ENCODE measurements around the gene TCP11L2. TPM values are rescaled to one million over a fixed set of nuclear protein-coding genes. Genes with fewer than 3 reads are reported as not detected.

TCP11L2 gene
- total RNA-seq, 1 experiment from 2014 or later = 6.1 TPM

DNA sequence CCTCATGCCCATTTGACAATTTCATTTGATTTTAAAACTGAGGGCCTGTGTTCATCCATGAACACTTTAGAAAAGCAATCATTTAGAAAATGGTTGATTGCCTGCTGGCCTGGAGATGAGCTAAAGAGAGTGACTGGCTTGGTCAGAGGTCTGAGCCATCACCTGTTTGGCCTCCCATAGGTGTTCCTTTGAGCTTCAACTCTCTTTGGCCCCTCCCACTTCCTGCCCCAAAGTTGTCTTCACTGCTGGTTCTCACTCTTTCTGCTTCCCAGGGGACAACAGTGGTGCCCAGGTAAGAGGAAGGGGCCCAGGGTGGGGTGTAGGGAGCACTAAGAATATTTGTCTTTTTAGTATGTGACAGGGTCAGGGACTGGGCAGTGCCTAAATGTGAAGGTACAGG is 4.9 kb upstream of the TCP11L2 start:
- H3K27ac ChIP-seq (ENCODE audit: insufficient read length, low read depth, low read length) = no peak overlapping the region
- no peak overlapping the region for H3T11ph ChIP-seq (ENCODE audit: low read length)
- Mint-ChIP-seq H3K27ac (peak overlapping the region in 1 of 3 experiments; percentile 77; a peak in 2 of 7 replicates), H3K27me3 (ENCODE audit: low read depth) (no peaks in the 10 kb centered on the region), H3K36me3 (ENCODE audit: insufficient read depth in 1 of 3, low read depth in 3 of 3) (no peaks in the 10 kb centered on the region), H3K4me1 (peaks cover 18 to 19% of the 10 kb centered on the region in 2 experiments), H3K9me3 (no peaks in the 10 kb centered on the region), H3K4me3 (no peak overlapping the region; a peak in 1 of 5 replicates)
- H3K79me1 ChIP-seq (ENCODE audit: insufficient read depth, low read depth, low read length, poor library complexity, severe bottlenecking) = no peaks in the 10 kb centered on the region
- H2BK20ac ChIP-seq (ENCODE audit: low read depth, low read length, poor library complexity, severe bottlenecking) = no peak overlapping the region
- H4K91ac ChIP-seq (ENCODE audit: insufficient read length, low read depth, low read length) = no peak overlapping the region
- H3K4me2 ChIP-seq (ENCODE audit: insufficient read depth, insufficient read length, low read length) = no peak overlapping the region
- peaks cover 2% of the 10 kb centered on the region for H3K4me1 ChIP-seq (ENCODE audit: insufficient read depth, low read length)
- H3K4ac ChIP-seq (ENCODE audit: low read depth, low read length) = no peak overlapping the region
- no peak overlapping the region for H2BK12ac ChIP-seq (ENCODE audit: insufficient read length, low read depth, low read length)
- H2AFZ ChIP-seq (ENCODE audit: low read length) = no peak overlapping the region
- no peaks in the 10 kb centered on the region for H4K20me1 ChIP-seq (ENCODE audit: control insufficient read depth, insufficient read depth, insufficient read length)
- no peak overlapping the region for H2BK5ac ChIP-seq (ENCODE audit: insufficient read length, low read length)
- peak; percentile 79 for DNase-seq
- H3K9ac ChIP-seq (ENCODE audit: extremely low read depth, insufficient read length, low read length) = no peak overlapping the region
- H2BK120ac ChIP-seq (ENCODE audit: low read depth, low read length, poor library complexity, severe bottlenecking) = no peak overlapping the region
- no peak overlapping the region for H2BK15ac ChIP-seq (ENCODE audit: low read depth, low read length)
- no peak overlapping the region for H3K56ac ChIP-seq (ENCODE audit: insufficient read length, low read depth, low read length)
- no peak overlapping the region for H4K5ac ChIP-seq (ENCODE audit: insufficient read length, low read depth, low read length)
- no peak overlapping the region for H3K18ac ChIP-seq (ENCODE audit: insufficient read length, low read depth, low read length)
- no peaks in the 10 kb centered on the region for H3K9me3 ChIP-seq (ENCODE audit: control insufficient read depth, low read depth, low read length)
- TF ChIP-seq, protein P1, sequence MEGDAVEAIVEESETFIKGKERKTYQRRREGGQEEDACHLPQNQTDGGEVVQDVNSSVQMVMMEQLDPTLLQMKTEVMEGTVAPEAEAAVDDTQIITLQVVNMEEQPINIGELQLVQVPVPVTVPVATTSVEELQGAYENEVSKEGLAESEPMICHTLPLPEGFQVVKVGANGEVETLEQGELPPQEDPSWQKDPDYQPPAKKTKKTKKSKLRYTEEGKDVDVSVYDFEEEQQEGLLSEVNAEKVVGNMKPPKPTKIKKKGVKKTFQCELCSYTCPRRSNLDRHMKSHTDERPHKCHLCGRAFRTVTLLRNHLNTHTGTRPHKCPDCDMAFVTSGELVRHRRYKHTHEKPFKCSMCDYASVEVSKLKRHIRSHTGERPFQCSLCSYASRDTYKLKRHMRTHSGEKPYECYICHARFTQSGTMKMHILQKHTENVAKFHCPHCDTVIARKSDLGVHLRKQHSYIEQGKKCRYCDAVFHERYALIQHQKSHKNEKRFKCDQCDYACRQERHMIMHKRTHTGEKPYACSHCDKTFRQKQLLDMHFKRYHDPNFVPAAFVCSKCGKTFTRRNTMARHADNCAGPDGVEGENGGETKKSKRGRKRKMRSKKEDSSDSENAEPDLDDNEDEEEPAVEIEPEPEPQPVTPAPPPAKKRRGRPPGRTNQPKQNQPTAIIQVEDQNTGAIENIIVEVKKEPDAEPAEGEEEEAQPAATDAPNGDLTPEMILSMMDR (conservative IDR thresholded peaks at IDR 0.05) = no peak
- no peak overlapping the region for H2AK5ac ChIP-seq (ENCODE audit: insufficient read length, low read length)
- H3K23me2 ChIP-seq (ENCODE audit: insufficient read length, low read depth, low read length, poor library complexity, severe bottlenecking) = peaks cover 4% of the 10 kb centered on the region
- no peaks in the 10 kb centered on the region for H3K27me3 ChIP-seq (ENCODE audit: insufficient read depth, low read length)
- H3K79me2 ChIP-seq (ENCODE audit: insufficient read depth, low read length) = no peaks in the 10 kb centered on the region
- no peak overlapping the region for H3K14ac ChIP-seq (ENCODE audit: insufficient read depth, low read length)
- no peak overlapping the region for H4K8ac ChIP-seq (replicated peaks; ENCODE audit: insufficient read length, low read depth, low read length)
- no peak overlapping the region for H3K23ac ChIP-seq (ENCODE audit: insufficient read length, low read depth, low read length)
